Ascending aorta (tissue), 2 donors: Measurements from ENCODE around the gene HMBS. TPM values are rescaled to one million over a fixed set of nuclear protein-coding genes. Genes with fewer than 3 reads are reported as not detected.
"Not testable (repeated sequence)": the region's sequence is repeated elsewhere in the genome, so short reads cannot be mapped to it uniquely, and the experiment has no call there.

ENCODE experiments used
- DNase-seq, 2 donors: peaks; one replicate each; pipeline ENCODE4 v3.0.0-alpha.2; 2019; ENCODE audit warnings: low spot score in 2 of 2
- H3K27ac ChIP-seq, 2 donors: fragments of 200-600 bp; sonication (generic); one replicate each; pipeline ENCODE4 v1.5.1; 2016 to 2017; ENCODE audit warnings: mild to moderate bottlenecking in 1 of 2
- H3K27me3 ChIP-seq: fragments of 200-600 bp; sonication (generic); one replicate; pipeline ENCODE4 v1.5.1; 2017
- H3K36me3 ChIP-seq, 2 donors: fragments of 200-600 bp; sonication (generic); one replicate each; pipeline ENCODE4 v1.5.1; 2016
- H3K4me1 ChIP-seq, 2 donors: fragments of 200-600 bp; sonication (generic); one replicate each; pipeline ENCODE4 v1.5.1; 2016 to 2017; ENCODE audit warnings: mild to moderate bottlenecking in 1 of 2
- H3K4me3 ChIP-seq, 2 donors: fragments of 200-600 bp; sonication (generic); one replicate each; pipeline ENCODE4 v1.5.1; 2016 to 2017; ENCODE audit warnings: mild to moderate bottlenecking in 1 of 2
- H3K9me3 ChIP-seq, 2 donors: fragments of 200-600 bp; sonication (generic); one replicate each; pipeline ENCODE4 v1.5.1; 2016
- CTCF ChIP-seq, 3 experiments: fragments of 200-600 bp in 2 of 3; fragments of 450-650 bp in 1 of 3; sonication (generic) in 2 of 3; IDR thresholded peaks; one replicate each; pipeline ENCODE4 v1.5.1; 2016 to 2019; ENCODE audit warnings: antibody characterized with exemption in 3 of 3, mild to moderate bottlenecking in 1 of 3, moderate library complexity in 1 of 3
- intact Hi-C: fragments of 100-400 bp; cut with DNase I; formaldehyde crosslinking; loops from one replicate; pipeline ENCODE4 v1.15.1; 2023
- total RNA-seq: library from RNA; depleted of rRNA; stranded (reverse); fragments of >200 nt; gene quantifications from one replicate; pipeline ENCODE4 v1.1.0, GENCODE V29; 2016

The HMBS gene
- 82.8 TPM for total RNA-seq

- H3K27ac ChIP-seq, result peak within 1 kb of the TSS; percentile 85 to 90
- no peak for TF ChIP-seq CTCF (IDR thresholded peaks at IDR 0.05)
- H3K9me3 ChIP-seq, result no peaks in the 10 kb centered on the region
- peaks cover 17 to 28% of the 10 kb centered on the region in 2 donors for H3K36me3 ChIP-seq
- H3K27me3 ChIP-seq, result no peaks in the 10 kb centered on the region
- intact Hi-C loops, result loop anchor here (1.0 to 10.0 kb wide), 6 partner anchors 10 to 510 kb away; partner anchors contain the start of genes ARCN1, HINFP, HYOU1 and VPS11
- peak; percentile 80 to 98 for DNase-seq
- H3K4me3 ChIP-seq, result peak within 1 kb of the TSS; percentile 77 to 92
- H3K4me1 ChIP-seq, result peaks cover 3 to 11% of the 10 kb centered on the region in 2 donors
Observed at GRCh38 chr11:119084663-119085436, at the start of gene HMBS. Gene HMBS, plus strand, starts transcription at chr11:119084881. Its CDS starts 153 bp downstream, at chr11:119085034.

GRCh38 chr11:119038884-119039283, 45.8 kb upstream of the HMBS start:
- intact Hi-C loops, result no loop called here
- Histone ChIP-seq H3K4me1 (no peaks in the 10 kb centered on the region), H3K4me3 (no peak overlapping the region), H3K27me3 (no peaks in the 10 kb centered on the region), H3K36me3 (no peaks in the 10 kb centered on the region), H3K9me3 (no peaks in the 10 kb centered on the region), H3K27ac (no peak overlapping the region)
- no peak for TF ChIP-seq CTCF (IDR thresholded peaks at IDR 0.05)
- no peak for DNase-seq

- H3K27me3 ChIP-seq, H3K36me3 ChIP-seq, DNase-seq, H3K4me1 ChIP-seq, intact Hi-C loops, H3K9me3 ChIP-seq, H3K27ac ChIP-seq, H3K4me3 ChIP-seq: not testable (repeated sequence)
Observed at GRCh38 chr11:119039471-119039870, 45.2 kb upstream of the HMBS start.

- peaks cover 15 to 18% of the 10 kb centered on the region in 2 donors for H3K36me3 ChIP-seq
- intact Hi-C loops, result no loop called here
- no peak overlapping the region for H3K27ac ChIP-seq
- no peak for TF ChIP-seq CTCF (IDR thresholded peaks at IDR 0.05)
- no peak for DNase-seq
- H3K27me3 ChIP-seq, result no peaks in the 10 kb centered on the region
- H3K4me3 ChIP-seq, result no peak overlapping the region
- no peaks in the 10 kb centered on the region for H3K9me3 ChIP-seq
- H3K4me1 ChIP-seq, result no peaks in the 10 kb centered on the region
Observed at GRCh38 chr11:119041821-119042514, 42.7 kb upstream of the HMBS start.

GRCh38 chr11:119042927-119043326, 41.8 kb upstream of the HMBS start:
- H3K9me3 ChIP-seq, result no peaks in the 10 kb centered on the region

More at GRCh38 chr11:119042927-119043326, 41.8 kb upstream of the HMBS start:
- Histone ChIP-seq H3K36me3 (peaks cover 25 to 27% of the 10 kb centered on the region in 2 donors), H3K27ac (no peak overlapping the region), H3K4me3 (no peak overlapping the region), H3K27me3 (no peaks in the 10 kb centered on the region), H3K4me1 (no peaks in the 10 kb centered on the region)
- no peak for DNase-seq
- no peak for TF ChIP-seq CTCF (IDR thresholded peaks at IDR 0.05)
- intact Hi-C loops, result no loop called here
